Measurements from ENCODE around the gene TBC1D22B.
A peak's percentile ranks its signal among the peaks of the same experiment; 100 is the strongest.

The TBC1D22B gene

GRCh38 chr6:37244430-37245310 is 12.9 kb upstream of the TBC1D22B start:
- H3K27ac ChIP-seq = peak overlapping the region; percentile 63
- H3K9me3 ChIP-seq = no peaks in the 10 kb centered on the region
- H3K4me3 ChIP-seq (ENCODE audit: low read depth in 1 of 2, low read length in 1 of 2) = no peak overlapping the region
- H3K4me1 ChIP-seq (ENCODE audit: control insufficient read depth in 1 of 2, insufficient read depth in 1 of 2, low read depth in 1 of 2, low read length in 1 of 2) = peaks cover 22% of the 10 kb centered on the region in 2 experiments
- H3K27me3 ChIP-seq = no peaks in the 10 kb centered on the region
- no peak for TF ChIP-seq CTCF (IDR thresholded peaks at IDR 0.05)
- no peaks in the 10 kb centered on the region for H3K36me3 ChIP-seq

DNA sequence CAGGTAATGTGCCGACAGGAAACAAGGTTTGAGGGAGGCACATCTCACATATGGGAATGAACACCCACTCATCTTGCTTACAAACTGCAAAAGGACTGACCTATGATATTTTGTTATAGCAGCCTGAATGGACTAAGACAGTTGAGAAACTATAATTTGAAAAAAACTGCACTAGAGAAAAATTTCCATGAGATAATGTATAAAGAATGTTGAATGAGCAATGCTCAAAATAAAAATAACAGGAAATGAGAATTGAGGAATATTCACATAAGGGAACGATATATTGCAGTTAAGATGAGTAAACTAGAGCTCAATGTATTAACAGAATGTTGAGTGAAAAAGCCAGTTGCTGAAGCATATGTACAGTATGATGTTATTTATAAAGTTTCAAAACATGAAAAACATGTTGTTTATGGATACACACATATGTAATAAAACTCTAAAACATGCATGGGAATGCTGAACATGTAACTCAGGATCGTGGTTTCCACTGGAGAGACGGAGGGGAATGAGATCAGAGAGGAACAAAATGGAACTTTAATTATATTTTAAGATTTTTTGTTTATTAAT is 6.3 kb upstream of the TBC1D22B start:
- Histone ChIP-seq H3K9me3 (no peaks in the 10 kb centered on the region), H3K27ac (no peak overlapping the region), H3K4me3 (ENCODE audit: low read depth in 1 of 2, low read length in 1 of 2) (no peak overlapping the region), H3K36me3 (no peaks in the 10 kb centered on the region), H3K4me1 (ENCODE audit: control insufficient read depth in 1 of 2, insufficient read depth in 1 of 2, low read depth in 1 of 2, low read length in 1 of 2) (peaks cover 5 to 7% of the 10 kb centered on the region in 2 experiments), H3K27me3 (no peaks in the 10 kb centered on the region)
- TF ChIP-seq CTCF (IDR thresholded peaks at IDR 0.05) = no peak

GRCh38 chr6:37253486-37254007 is 4.0 kb upstream of the TBC1D22B start:
- Histone ChIP-seq H3K4me1 (ENCODE audit: control insufficient read depth in 1 of 2, insufficient read depth in 1 of 2, low read depth in 1 of 2, low read length in 1 of 2) (peaks cover 20 to 24% of the 10 kb centered on the region in 2 experiments), H3K27ac (no peak overlapping the region), H3K4me3 (ENCODE audit: low read depth in 1 of 2, low read length in 1 of 2) (no peak overlapping the region), H3K27me3 (no peaks in the 10 kb centered on the region), H3K36me3 (no peaks in the 10 kb centered on the region), H3K9me3 (no peaks in the 10 kb centered on the region)
- no peak for TF ChIP-seq CTCF (IDR thresholded peaks at IDR 0.05)

GRCh38 chr6:37254881-37255280 is 2.7 kb upstream of the TBC1D22B start:
- H3K27me3 ChIP-seq = no peaks in the 10 kb centered on the region
- H3K4me1 ChIP-seq (ENCODE audit: control insufficient read depth in 1 of 2, insufficient read depth in 1 of 2, low read depth in 1 of 2, low read length in 1 of 2) = peaks cover 31 to 34% of the 10 kb centered on the region in 2 experiments
- H3K9me3 ChIP-seq = no peaks in the 10 kb centered on the region
- H3K4me3 ChIP-seq (ENCODE audit: low read depth in 1 of 2, low read length in 1 of 2) = no peak overlapping the region
- H3K27ac ChIP-seq = no peak overlapping the region
- no peaks in the 10 kb centered on the region for H3K36me3 ChIP-seq
- TF ChIP-seq CTCF (IDR thresholded peaks at IDR 0.05) = no peak

DNA sequence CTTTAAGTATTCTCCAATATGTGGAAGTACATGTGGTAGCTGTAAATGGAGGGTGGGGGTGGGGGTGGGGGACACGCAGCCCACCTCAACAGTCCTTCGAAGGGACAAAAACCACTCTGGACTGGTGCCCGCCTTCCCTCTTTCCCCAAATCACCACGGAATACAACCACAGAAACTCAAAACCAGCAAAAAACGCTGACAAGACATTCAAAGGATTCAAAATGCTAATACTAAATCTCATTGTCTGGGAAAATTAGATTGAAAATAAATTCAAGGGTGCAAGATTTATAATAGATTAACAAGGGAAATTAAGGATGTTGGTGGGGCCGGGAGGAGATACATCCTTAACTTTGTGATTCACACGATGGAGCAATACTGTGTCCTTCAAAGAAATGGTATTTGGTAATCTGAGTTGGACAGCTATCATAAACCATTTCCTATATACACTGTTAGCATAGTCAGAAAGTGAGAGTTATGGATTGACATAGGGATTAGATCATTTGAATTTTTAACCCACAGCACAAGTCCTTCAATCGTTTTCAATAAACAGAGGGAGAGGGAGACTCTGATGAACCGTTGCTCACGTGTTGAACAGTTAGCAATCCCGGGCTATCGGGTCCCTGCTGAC is 766 bp upstream of the TBC1D22B start:
- Histone ChIP-seq H3K9me3 (no peaks in the 10 kb centered on the region), H3K27me3 (no peaks in the 10 kb centered on the region), H3K4me3 (ENCODE audit: low read depth in 1 of 2, low read length in 1 of 2) (peak overlapping the region; percentile 93 to 96), H3K4me1 (ENCODE audit: control insufficient read depth in 1 of 2, insufficient read depth in 1 of 2, low read depth in 1 of 2, low read length in 1 of 2) (peaks cover 43 to 45% of the 10 kb centered on the region in 2 experiments), H3K27ac (no peak overlapping the region), H3K36me3 (no peaks in the 10 kb centered on the region)
- no peak for TF ChIP-seq CTCF (IDR thresholded peaks at IDR 0.05)

Measured in neutrophil (primary cell).